Right renal cortex interstitium (tissue), 3 donors: ENCODE results near the gene USP40. TPM values are rescaled to one million over a fixed set of nuclear protein-coding genes. Genes with fewer than 3 reads are reported as not detected.

Source experiments
- DNase-seq, 3 donors: peaks; one replicate each; pipeline ENCODE4 v3.0.0-alpha.2; 2013; ENCODE audit warnings: low read depth in 3 of 3, low spot score in 2 of 3
- polyA plus RNA-seq, 3 donors: library from polyadenylated mRNA; unstranded; fragments of 120-200 nt; gene quantifications; one replicate each; pipeline ENCODE4 v1.2.1, GENCODE V29; 2013; ENCODE audit not compliant: insufficient read length in 3 of 3

Gene USP40
- polyA plus RNA-seq, 3 donors = 40.8 to 48.6 (median 41.5) TPM

GRCh38 chr2:233556881-233557736 is 9.5 kb downstream of the USP40 start:
- DNase-seq = no peak

DNA sequence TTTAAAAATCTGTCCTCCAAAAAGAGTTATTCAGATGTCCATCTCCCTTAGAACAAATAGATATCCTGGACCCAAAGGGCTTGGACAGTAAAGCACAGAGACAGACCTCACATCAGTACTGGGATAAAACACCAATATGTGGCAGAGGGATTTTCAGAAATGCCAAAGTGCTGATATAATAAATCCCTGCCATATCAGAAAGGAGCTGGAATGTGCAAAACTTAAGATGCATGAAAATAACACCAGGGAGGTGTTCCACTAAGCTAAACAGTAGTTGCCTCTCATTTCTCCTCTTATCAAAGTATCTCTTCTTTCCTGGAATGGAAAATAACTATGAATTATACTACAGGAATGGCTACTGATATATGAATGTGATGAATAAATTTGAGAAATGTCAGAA is 13.2 kb downstream of the USP40 start:
- DNase-seq = no peak

- no peak for DNase-seq
Measured at GRCh38 chr2:233551491-233551890, 15.1 kb downstream of the USP40 start.

DNA sequence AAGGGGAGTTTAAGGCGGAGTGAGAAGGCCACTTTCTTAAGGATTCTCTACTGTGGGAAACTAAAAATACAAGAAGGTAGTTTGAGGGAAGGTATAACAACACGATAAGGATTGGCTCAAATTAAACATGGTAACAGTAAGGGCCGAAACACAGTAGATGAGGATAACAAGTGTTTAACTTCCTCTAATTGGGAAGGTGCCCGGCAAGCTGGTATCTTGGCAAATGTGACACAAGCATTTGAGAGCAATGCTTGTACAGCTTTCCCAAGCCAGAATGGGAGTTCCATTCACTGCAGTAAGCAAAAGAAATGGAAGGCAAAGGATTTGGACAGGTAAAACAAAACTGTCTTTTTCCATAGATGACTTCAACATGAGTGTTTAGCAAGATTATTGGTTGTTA is 19.8 kb downstream of the USP40 start:
- no peak for DNase-seq

- no peak for DNase-seq
Measured at GRCh38 chr2:233546101-233546500, 20.5 kb downstream of the USP40 start.

DNA sequence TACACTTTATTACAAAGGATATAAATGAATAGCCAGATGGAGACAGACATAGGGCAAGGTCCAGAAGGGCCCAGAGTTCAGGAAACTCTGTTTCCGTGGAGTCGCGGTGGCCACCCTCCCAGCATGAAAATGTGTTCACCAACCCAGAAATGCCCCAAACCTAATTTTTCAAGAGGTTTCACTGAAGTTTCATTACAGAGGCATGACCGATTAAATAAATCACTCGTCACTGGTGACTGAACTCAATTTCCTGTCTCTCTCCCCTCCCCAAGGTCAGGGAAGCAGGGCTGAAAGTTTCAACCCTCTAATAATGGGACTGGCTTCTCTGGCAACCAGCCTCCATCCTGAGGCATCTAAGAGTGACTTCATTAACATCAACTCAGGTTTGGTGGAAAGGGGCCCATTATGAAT is 22.4 kb downstream of the USP40 start:
- DNase-seq = peak; percentile 36 to 58 (median 52)

DNA sequence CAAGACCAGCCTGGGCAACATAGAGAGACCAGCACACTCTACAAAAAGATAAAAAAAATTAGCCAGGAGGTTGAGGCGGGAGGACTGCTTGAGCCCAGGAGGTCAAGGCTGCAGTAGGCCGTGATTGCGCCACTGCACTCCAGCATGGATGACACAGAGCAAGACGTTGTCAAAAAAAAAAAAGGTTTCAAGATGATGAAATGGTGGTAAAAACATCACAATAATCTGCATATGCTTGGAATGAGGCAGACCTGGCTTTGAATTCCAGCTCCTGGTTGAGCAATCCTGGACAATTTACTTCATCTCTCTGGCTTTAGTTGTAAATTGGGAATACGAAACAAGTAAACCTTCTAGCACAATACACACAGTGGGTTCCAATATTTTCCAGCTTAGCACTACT is 24.1 kb downstream of the USP40 start:
- no peak for DNase-seq

DNA sequence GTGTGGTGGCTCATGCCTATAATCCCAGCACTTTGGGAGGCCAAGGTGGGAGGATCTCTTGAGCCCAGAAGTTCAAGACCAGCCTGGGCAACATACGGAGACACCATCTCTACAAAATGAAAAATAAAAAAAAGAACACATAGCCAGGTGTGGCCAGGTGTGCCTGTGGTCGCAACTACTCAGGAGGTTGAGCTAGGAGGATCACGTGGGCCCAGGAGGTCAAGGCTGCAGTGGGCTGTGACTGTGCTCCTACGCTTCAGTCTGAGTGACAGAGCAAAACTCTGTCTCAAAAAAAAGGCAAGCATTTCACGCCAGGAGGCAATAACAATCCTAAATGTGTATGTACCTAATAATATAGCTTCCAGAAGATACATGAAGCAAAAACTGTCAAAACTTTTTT is 27.8 kb downstream of the USP40 start:
- no peak for DNase-seq

- DNase-seq = no peak
Measured at GRCh38 chr2:233535271-233535670, 31.3 kb downstream of the USP40 start.

- no peak for DNase-seq
Measured at GRCh38 chr2:233532971-233533370, 33.6 kb downstream of the USP40 start.

DNA sequence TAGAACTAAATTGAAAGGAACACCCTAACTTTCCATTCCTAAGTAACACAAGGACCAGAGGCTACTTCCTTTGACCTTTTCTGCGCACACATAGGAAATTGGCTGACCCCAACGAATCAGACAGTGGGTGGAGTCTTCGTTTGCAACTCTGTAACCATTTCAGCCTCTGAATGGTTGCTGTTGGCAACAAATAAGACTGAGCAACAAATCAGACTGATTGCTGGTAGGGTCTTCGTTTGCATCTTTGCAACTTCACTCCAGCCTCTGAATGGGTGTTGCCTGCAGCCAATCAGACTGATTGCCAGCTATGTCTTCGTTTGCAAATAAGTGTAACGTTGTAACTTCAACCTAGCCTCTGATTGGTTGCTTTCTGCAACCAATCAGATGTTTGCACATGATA is 34.6 kb downstream of the USP40 start:
- DNase-seq = no peak

DNA sequence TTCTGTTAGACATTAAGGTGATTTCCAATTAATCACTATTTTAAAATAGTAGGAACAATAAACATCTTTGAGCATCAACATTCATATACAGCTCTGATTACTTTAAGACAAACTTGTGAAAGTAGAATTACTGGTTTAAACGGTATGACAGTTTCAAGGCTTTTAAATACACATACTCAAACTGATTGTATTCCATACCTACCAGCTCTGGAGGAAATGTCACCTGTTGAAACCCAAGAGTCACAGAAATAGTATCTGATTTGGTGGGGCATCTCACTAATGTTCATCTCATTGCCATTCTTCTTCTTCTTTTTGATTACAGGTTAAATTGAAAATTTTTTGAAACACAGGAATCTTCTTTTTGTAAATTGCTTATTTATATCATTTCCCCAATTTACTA is 36.2 kb downstream of the USP40 start:
- no peak for DNase-seq

DNA sequence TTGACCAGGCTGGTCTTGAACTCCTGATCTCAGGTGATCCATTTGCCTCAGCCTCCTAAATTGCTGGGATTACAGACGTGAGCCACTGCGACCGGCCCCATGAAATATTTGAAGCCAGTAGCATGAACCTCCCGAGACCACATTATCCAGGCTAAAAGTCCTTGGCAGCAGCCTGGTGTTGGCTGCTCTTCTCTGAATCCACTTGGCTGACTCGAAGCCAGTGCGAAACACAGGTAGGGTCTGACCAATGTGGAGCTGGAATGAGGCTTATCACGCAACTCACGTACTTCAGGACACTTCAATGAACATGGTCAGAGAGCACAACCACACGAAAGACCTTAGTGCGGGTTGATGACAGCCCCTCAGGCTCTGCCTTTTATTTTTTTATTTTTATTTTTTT is 38.4 kb downstream of the USP40 start:
- no peak for DNase-seq

DNA sequence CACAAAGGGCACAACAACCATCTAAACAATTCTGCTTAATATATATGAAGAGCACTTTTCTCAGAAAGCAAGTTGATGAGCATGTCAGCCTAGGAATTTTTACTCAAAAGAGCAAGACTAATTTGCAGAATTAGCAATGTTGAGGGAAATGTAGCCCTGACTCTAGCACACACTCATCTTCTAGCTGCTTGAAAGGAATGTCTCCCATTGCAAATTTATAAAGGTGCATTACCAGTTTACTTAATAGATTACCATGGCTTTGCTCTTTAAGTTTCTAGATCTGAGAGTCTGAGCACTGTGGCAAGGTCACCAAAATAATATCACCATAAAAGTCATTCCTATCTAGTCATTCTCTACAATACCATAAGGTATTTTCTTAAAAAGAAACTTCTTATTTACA is 40.8 kb downstream of the USP40 start:
- no peak for DNase-seq

DNA sequence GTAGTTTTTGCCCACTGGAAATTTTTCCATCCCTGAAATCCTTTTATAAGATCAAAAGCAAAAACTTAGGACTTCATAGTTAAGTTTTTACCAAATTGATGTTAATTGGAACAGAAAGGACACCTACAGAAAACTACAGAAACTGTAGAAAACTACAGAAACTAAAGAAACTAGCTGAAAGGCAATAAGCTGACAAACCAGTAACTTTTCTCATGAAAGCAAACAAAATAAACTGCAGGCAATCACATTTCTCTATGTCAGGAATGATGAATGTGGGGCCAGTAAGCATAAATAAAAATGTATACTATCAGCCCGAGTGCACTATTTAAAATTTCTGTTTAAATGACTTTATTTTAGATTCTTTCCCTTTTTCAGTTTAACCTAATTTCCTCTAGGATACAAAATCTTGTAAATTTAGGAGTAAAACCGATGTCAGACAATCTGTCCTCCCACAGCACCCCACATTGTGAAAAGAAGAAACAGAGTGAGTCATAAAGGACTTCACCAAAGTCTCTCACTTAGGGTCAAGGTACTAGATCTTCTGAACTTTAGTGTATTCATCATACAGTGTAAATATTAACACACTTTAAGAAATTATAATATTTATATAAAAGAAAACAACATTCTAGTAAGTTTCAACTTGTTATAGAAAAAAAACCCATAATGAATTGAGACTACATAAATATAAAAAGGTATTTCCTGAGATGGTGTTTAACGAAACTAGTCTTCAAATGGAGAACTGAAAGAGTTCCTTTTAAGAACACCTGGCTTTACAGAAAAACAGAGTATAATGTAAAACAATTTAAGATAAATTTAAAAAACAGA is 46.6 kb downstream of the USP40 start:
- DNase-seq = no peak

- no peak for DNase-seq
Measured at GRCh38 chr2:233513953-233514655, 52.5 kb downstream of the USP40 start.

GRCh38 chr2:233503947-233504637 is 62.5 kb downstream of the USP40 start:
- no peak for DNase-seq

DNA sequence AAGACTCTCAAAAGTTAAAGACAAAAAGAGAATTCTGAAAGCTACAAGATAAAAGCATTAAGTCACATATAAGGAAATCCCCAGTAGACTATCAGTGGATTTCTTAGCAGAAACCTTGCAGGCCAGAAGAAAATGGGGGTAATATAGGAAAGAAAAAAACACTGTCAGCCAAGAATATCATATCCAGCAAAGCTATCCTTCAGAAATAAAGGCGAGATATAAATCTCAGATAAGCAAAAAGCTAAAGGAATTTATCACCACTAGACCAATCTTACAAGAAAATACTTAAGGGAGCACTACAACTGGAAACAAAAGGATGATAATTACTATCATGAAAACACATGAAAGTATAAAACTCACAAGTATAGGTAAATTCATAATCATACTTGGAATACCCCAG is 63.1 kb downstream of the USP40 start:
- no peak for DNase-seq

DNA sequence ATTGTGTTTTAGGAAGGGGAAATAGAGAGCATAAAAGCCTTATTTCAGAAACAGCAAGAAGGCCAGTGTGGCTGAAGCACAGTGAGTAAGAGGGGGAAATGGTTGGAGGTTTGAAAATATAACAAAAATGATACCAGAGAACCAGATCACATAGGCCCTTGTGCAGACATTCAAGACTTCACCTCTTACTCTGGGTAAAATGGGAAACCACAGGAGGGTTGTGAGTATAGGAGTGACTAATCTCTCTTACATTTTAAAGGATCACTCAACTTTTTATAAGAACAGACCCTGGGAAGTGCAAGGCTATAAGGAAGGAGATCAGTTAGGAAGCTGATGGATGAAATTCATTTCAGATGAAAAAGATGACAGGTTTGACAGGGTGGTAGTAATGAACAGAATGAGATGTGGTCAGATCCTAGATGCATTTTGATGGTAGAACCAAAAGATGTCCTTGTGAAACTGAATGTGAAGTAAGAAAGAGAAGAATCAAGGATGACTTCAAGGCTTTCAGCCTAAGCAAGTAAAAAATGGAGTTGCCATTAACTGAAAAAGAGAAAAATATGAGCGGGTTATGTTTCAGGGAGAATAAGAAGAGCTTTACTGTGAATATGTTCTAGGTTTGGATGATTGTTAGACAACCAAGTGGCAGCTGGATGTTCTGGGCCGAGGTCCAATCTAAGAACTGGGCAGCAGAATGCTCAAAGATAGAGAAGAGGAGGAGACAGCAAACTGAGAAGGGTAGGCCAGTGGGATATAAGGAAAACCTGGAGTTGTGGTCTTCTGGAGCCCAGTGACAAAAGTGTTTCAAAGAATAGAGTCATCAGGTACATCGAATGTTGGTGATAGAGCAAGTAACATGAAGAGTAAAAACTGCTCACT is 65.1 kb downstream of the USP40 start:
- no peak for DNase-seq

- DNase-seq = no peak
Measured at GRCh38 chr2:233499928-233500327, 66.7 kb downstream of the USP40 start.
